HTR-8/SVneo (cell line): ENCODE data around the gene AEN.
A peak's percentile ranks its signal among the peaks of the same experiment; 100 is the strongest.
"Not testable (repeated sequence)": the region's sequence is repeated elsewhere in the genome, so short reads cannot be mapped to it uniquely, and the experiment has no call there.

Experiments used
- DNase-seq: peaks from one replicate; pipeline ENCODE4 v3.0.0; 2011; ENCODE audit warnings: low spot score, mixed read lengths; ENCODE audit not compliant: insufficient read length
- FAIRE-seq: peaks from 2 replicates; lab custom pipeline; 2011; peaks lifted over from hg19 to GRCh38; lab: Jason Lieb, UNC

Gene AEN

DNA sequence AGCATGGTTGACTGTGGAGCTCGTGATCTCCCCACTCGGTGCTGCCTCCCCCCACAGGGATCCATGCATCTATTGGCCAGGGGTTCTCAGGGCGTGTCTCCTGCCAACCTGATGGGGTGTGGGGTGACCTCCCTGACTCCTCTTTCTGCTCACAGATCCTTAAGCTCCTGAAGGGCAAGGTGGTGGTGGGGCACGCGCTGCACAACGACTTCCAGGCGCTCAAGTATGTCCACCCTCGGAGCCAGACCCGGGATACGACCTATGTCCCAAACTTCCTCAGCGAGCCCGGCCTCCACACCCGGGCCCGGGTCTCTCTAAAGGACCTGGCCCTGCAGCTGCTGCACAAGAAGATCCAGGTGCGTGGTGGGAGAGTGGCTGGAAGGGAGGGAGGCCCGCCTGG, 7.9 kb downstream of the AEN start:
- DNase-seq (no peak), FAIRE-seq (no peak)

DNA sequence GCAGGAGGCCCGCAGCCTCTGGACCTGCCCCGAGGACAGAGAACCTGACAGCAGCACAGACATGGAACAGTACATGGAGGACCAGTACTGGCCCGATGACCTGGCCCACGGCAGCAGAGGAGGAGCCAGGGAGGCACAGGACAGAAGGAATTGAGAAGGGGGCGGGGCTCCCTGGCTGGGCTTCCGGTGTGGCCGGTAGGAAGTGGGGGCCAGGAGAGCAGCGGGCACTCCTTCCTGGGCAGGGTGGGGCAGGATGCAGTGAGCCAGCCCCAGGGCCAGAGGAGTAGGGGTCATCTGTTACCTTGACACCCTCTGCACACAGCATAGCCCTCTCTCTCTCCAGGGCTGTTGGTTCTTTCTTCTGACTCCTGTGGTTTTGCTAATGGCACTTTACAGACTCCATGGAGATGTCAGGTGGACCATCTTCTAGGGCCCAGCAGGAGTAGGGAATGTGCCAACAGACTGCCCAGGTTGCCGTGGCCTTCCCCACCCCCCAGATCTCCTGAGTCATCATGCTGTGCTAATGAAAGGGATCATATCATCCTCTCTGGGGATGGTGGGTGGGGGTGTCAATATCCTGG, 9.1 kb downstream of the AEN start:
- FAIRE-seq: no peak
- DNase-seq: no peak

DNA sequence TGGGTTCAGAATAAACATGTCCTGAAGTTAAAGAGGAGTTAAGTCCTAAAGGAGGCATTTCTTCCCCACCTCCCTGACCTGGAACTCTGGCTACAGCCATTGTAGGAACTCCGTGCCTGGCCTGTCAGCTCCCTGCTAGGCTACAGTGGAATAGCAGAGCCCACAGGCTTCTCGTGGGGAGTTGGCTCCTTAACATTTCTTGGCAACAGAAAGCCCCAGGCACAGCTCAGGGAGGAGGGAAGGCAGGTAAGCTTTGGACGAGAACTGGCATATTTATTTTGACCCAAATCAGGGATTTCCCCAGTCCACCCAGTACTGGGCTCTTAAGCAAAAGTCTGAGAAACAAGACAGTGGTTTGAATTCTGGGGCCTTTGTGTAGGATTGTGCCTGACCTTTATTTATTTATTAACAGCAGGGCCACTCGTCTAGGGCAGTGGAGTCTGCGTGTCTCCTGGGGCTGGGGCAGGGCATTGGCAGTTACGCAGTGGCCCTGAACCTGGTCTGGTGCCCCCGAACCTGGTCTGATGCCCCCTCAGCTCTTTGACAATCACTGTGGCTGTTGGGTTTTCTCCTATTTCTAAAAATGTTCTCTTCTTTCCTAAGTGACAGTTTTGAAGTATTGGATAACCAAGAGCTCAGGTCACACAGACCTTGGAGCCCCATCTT, 9.8 kb downstream of the AEN start:
- FAIRE-seq (no peak), DNase-seq (no peak)

DNA sequence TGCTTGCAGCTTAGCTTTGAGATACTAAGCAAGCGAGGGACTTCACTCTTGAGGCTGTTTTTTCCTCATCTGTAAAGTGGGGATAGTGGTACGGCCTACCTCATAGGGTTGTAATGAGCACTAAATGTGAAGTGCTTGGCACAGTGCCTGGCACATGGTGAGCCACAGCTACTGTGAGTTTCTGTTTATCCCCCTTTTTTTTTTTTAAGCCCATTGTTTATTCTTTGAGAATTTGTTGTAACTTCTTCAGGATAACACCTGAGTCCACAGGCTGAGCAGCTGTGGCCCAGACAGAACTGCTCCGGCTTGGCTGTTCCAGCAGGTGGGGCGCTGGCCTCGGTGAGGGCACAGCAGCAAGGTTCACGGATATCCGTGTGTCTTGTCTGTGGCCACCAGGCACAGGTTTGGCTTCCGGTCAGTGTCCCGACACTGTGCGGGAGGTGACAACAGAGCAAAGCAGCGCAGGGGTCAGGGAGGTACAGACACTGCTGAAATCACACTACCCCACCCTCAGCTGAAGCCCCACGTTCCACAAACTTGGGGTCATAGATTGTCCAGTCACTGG, 10.4 kb downstream of the AEN start:
- FAIRE-seq (no peak), DNase-seq (no peak)

DNA sequence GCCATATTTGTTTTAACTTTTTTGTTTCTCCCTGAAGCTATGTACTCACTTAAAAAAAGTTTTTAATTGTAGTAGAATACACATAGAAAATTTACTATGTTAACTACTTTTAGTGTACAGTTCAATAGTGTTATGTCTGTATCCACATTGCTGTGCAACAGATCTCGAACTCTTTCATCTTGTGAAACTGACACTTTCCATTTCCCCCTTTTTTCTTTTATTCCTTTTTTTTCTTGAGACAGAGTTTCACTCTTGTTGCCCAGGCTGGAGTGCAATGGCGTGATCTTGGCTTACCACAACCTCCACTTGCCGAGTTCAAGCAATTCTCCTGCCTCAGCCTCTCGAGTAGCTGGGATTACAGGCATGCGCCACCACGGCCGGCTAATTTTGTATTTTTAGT, 11.7 kb downstream of the AEN start:
- not testable (repeated sequence) for FAIRE-seq, DNase-seq

DNA sequence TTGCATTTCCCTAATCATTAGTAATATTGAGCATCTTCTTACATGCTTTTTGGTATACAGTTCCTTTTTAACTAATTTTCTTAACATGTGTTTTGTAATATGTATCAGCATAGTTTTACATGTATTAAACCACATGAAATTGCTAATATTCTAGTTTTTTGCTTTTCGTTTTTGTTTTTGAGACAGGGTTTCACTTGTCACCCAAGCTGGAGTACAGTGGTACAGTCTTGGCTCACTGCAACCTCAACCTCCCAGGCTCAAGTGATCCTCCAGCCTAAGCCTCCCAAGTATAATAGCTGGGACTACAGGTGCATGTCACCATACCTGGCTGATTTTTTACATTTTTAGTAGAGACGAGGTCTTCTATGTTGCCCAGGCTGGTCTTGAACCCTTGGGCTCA, 13.3 kb downstream of the AEN start:
- DNase-seq (no peak), FAIRE-seq (no peak)

DNA sequence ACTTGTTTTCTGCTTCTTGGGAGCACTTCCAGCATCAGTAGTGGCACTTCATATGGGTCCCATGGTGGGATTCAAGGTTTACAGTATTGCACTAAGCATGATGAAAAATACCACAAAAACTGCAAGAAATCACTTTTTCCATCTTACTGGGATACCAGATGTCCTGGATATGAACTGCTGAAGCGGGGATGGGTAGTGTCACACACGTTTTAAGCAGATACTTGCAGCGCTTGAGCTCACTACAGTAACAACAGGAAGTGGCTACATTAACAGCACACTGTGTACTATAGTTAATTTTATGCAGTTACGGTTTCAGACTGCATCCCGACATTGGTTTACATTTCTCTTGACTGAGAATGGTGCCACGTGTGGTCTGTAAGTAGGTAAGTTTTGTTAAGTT, 14.2 kb downstream of the AEN start:
- FAIRE-seq: no peak
- DNase-seq: no peak

DNA sequence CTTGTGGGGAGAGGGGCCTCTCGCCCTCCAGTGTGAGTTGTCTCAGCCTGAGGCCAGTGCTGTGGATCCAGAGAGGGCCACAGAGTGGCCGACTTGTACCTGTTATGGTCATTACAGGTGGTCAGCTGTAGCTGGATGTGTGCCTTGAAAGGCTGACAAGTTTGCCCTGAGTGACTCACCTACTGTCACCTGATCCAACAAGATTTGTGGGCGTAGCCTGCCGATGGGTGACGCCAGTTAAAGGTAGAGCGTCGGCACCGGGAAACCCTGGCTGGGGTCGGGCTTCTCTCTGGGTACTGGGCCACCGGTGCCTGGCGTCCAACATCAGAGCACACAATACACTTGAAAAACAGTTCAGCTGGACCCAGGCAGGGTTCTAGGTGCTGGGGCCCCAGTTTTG, 14.9 kb downstream of the AEN start:
- no peak for DNase-seq
- FAIRE-seq: no peak

DNA sequence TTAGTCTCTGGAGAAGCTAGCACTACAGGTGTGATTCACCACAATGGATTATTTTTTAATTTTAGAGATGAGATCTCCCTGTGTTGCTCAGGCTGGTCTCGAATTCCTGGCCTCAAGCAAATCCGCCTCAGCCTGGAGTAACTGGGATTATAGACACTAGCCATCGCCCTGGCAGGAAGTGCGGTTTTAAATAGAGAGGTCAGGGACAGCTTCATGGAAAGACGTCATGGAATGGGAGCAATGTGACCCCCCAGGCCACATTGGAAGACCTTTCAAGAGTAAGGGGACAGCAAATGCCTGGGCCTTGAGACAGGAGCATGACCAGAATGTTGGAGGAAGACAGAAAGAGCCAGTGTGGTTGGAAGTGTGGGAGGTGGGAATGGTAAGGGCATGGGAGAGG, 15.5 kb downstream of the AEN start:
- FAIRE-seq (no peak), DNase-seq (no peak)

DNA sequence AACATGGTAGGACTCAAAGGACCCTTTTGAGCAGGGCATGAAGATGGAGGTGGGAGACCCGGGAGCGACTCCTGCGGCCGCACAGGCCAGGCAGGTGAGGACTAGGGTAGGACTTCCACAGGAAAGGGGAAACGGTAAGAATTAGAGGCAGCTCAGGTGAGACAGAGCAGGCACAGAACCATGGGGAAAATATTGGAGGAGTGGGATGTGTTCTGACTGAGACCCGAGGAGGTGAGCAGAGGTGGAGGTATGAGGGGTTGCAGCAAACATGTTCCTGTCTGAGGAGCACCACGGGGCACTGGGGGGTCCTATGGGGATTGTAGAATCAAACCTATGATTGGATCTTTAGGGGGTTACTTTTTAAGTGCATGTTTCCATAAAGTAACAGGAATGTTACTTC, 16.3 kb downstream of the AEN start:
- FAIRE-seq (no peak), DNase-seq (no peak)

DNA sequence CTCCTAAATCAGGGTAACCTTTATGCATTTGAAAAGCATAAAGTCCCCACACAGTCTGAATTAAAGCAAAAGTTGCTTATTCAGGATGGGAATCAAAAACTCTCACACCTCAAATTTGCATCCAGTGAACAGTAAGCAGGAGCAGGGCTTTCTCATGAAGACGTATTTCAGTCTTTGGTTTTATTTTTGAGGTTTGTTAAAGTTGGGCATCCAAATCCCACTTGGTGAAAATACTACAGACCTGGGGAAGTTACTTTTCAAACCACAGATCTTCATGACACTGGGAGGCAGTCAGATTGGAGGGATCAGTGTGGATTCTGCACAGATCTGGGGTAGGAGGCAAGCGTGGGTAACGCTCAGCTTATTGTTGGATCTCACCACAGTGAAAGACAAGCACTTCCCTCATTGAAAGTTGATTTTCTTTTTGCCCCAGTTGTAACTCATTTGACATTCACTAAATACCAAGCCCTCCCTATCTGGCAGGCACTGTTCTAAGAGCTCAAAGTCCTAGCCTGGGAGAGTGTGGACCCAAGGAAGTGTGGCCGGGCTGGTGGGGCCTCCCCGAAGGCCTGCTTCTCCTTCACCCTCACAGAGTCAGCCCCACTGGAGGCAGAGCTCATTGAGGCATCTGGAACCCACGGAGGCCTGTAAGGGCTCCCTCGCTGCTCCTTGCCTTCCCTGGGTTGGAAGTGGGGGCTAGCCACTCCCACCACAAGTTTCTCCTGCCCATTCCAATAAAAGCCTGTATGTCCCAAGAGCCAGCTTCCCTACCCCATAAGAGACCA, 16.9 kb downstream of the AEN start:
- DNase-seq (no peak), FAIRE-seq (no peak)

DNA sequence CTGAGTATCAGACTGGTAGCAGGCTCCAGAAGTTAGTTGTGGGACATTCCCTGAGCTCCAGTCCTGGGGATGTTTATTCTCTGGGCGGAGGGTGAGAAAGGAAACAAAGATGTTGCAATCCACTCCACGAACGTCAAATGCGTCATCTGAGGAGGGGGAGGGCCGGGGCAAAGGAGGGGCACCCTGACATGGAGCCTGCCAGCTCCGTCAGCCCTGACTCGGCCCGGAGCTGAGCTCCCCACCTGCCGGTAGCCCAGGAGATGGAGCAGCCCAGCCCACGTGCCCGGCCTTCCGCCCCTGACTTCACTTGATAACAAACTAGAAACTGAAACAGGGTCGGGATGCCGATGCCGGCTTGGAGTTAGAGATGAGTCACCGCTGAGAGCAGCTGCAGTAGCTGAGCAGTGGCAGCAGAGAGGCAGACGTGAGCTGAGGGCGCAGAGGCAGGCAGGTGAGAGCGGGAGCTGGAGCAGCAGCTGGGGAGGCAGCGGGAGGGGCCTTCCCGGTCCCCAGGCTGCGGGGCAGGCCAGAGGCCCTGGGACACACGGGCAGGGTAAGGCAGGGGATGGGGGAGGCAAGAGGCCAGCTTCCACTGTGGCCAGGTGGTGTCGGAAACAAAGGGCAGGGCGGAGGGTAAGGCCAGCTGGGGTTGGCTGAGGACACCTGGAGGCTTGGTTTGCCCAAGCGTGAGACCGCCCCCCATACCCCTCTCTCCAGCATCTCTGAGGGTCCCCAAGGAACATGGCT, 17.7 kb downstream of the AEN start, which contains the start of gene ISG20:
Gene ISG20 (plus strand): TSS at position 391 of the 747 bp plus-strand sequence. CDS start 351 bp downstream, at position 742.
- FAIRE-seq: peak; percentile 91
- DNase-seq: peak; percentile 96

DNA sequence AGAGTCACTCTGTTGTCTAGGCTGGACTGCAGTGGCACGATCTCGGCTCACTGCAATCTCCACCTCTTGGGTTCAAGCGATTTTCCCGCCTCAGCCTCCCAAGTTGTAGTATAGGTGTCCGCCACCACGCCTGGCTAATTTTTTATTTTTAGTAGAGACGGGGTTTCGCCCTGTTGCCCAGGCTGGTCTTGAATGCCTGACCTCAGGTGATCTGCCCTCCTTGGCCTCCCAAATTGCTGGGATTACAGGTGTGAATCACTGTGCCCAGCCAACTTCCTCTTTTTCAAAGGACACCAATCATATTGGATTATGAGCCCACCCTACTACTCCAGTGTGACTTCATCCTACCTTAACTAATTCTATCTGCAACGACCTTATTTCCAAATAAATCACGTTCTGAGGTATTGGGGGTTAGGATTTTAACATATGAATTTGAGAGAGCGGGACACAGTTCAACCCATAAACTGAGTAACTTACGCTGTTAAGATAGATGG, 20.9 kb downstream of the AEN start:
- no peak for FAIRE-seq
- no peak for DNase-seq

DNA sequence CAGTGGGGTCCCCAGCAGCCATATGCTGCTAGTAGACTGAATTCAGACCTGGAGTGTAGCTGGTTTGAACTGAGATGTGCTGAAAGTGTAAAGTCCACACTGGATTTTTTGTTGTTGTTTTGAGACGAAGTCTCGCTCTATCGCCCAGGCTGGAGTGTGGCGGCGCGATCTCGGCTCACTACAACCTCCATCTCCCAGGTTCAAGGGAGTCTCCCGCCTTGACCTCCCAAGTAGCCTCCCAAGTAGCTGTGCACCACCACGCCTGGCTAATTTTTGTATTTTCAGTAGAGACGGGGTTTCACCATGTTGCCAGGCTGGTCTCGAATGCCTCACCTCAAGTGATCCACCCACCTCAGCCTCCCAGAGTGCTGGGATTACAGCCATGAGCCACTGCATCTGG, 21.4 kb downstream of the AEN start:
- DNase-seq, FAIRE-seq: not testable (repeated sequence)

DNA sequence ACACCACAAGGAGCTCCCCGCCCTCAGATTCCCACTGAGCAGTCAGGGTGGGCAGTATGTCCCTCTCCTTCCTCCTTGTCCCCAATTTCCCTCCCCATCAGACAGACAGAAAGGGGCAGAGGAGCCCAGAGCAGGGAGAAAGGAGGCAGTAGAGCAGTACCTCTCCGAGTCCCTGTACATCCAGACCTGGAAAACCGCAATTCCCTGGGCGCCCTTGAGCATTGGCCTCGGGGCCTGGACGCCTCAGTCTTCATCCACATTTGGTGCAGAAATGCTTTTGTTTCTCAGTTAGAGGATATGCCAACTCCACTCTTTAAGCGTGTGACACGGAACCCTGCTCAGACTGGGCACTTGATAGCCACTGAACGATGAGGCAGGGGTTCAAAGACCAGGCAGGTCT, 23.6 kb downstream of the AEN start:
- FAIRE-seq (no peak), DNase-seq (no peak)

DNA sequence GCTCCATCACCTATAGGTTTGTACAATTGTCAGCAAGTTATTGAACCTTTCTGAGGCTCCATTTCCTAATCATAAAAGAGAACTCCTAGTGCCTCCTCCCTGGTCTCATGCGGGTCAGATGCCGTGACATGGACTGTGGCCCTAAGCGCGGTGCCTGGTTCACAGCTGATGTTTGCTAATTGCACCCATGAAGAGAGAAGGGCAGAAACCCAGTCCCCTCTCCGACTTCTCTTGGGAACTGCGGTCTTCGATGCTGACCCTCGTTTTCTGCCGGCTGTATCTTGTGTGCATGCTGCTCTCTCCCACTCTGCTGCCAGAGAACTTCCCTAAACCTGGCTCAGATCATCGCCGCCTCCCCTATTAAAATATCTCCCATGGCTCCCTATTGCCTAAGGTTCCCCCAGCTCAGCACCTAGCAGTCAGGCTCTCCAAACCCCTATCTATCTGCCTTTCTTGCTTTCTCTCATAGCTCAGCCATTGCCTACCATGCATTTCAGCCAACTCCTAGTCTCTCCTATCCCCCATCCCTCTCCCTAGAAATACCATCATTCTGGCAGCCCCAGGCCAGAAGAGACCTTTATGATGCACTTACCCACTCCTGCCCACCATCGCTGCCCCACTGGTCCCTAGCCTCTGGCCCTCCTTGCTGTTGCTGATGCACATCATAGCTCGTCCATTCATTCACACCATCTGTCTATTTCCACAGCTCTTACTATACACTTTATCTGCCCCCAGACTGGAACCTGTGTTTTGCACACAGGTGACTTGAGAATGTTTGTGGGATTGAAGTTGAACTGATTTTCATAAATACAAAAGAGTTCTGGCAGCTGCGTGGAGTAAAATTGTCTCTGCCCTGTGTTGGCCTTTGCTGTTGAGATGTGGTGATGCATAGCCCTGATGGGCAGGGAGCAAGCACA, 24.3 kb downstream of the AEN start:
- no peak for FAIRE-seq
- no peak for DNase-seq

DNA sequence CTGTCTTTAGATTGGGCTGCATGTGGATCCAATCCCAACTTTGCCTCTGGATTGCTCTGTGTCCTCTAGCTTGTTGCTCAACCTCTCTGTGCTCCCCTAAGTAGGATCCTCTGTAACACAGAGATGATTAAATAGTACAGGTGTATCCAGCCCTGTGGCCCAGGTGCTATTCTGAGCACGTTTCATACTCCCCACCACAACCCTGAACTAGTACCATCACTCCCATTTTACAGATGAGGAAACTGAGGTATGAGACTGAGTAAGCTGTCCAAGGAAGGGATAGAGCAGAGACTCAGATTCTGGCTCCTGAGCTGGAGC, 24.9 kb downstream of the AEN start:
- DNase-seq (no peak), FAIRE-seq (no peak)

DNA sequence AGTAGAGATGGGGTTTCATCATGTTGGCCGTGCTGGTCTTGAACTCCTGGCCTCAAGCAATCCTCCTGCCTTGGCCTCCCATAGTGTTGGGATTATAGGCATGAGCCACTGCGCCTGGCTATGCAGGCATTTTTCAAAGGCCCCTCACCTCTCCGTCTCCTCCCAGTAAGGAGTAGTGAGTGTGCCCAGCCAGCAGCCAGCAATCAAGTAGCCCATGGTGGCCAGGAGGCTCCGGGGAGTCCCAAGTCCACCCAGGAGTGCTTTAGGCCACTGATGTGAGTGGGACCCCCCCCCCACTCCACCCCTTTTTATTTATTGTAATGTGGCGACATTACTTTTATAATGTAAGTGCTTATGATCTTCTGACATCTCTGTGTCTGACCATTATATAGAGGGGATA, 25.8 kb downstream of the AEN start:
- FAIRE-seq: no peak
- no peak for DNase-seq

DNA sequence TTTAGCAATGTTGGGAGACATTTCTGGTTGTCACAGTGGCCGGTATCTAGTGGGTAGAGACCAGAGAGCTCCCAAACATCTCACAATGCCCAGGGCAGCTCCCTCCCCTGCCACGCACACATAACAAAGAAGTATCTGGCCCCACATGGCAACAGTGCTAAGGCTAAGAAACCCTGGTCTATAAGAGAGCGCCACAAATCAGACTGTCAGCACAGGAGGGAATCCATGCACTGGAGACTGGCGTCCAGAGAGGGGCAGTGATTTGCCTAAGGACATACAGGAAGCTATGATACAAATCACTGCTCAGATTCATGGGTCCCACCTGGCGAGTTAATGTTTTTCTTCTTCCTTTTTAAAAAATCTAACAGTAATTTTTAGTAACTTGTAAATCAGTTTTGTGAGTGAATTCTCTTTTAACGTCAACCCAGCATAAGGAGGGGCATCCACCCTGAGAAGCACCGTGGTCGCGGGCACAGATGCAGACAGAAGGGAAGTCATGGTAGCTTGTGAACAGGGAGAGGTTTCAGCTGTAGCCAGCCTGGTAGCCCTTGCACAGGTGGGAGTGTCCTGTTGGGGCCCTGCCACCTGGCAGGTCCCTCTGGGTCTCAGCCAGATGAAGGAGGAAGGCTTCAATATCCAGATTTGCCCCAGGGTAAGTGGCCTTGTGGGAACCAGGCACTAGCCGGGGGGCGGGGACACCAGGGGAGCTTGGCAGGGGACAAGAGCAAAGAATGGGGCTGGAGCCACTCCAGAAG, 26.4 kb downstream of the AEN start:
- no peak for FAIRE-seq
- no peak for DNase-seq
